K562 (cell line): Measurements from ENCODE around the gene POLK. TPM values are rescaled to one million over a fixed set of nuclear protein-coding genes. Genes with fewer than 3 reads are reported as not detected.
A peak's percentile ranks its signal among the peaks of the same experiment; 100 is the strongest.

Experiments
- BACH1 ChIP-seq: fragments of 200-800 bp; sonication (Bioruptor generic); IDR thresholded peaks from 2 replicates; pipeline ENCODE4 v1.6.1; 2016; ENCODE audit warnings: missing genetic modification characterization, missing compliant biosample characterization
- BHLHE40 ChIP-seq: IDR thresholded peaks from 2 replicates; pipeline ENCODE4 v1.6.1; 2011; ENCODE audit warnings: low read length, improper control_type of control experiment
- CLOCK ChIP-seq: fragments of 250-450 bp; sonication (Bioruptor Pico); IDR thresholded peaks from 2 replicates; pipeline ENCODE4 v1.4.0; 2020; ENCODE audit warnings: mild to moderate bottlenecking, moderate library complexity, borderline replicate concordance
- HDAC3 ChIP-seq: fragments of 450-650 bp; IDR thresholded peaks from 2 replicates; pipeline ENCODE4 v1.6.1; 2018; ENCODE audit warnings: borderline replicate concordance, mild to moderate bottlenecking, moderate library complexity; ENCODE audit not compliant: partially characterized antibody
- JUN ChIP-seq, 2 experiments: sonication (generic) in 1 of 2; formaldehyde crosslinking in 1 of 2; IDR thresholded peaks; 2 replicates each; pipeline versions ENCODE4 v1.6.1 to v1.8.0; 2012 to 2022; ENCODE audit warnings: borderline replicate concordance in 2 of 2, mild to moderate bottlenecking in 2 of 2, improper control_type of control experiment in 1 of 2, low read depth in 1 of 2, low read length in 1 of 2, missing genetic modification reagents in 1 of 2
- KDM1A ChIP-seq, 2 experiments: fragments of 450-650 bp; IDR thresholded peaks; 2 replicates each; pipeline ENCODE4 v1.6.1; 2016; ENCODE audit warnings: mild to moderate bottlenecking in 2 of 2
- KDM5B ChIP-seq: fragments of 200-600 bp; sonication (generic); IDR thresholded peaks from 2 replicates; pipeline ENCODE4 v1.6.1; 2012; ENCODE audit warnings: low read depth, mild to moderate bottlenecking, moderate library complexity, low read length, control low read depth, inconsistent platforms; ENCODE audit not compliant: insufficient replicate concordance
- MEIS2 ChIP-seq: fragments of 450-650 bp; IDR thresholded peaks from 2 replicates; pipeline ENCODE4 v1.6.1; 2014; ENCODE audit warnings: mild to moderate bottlenecking; ENCODE audit not compliant: partially characterized antibody
- NBN ChIP-seq: fragments of 450-650 bp; IDR thresholded peaks from 2 replicates; pipeline ENCODE4 v1.6.1; 2016; ENCODE audit warnings: low read depth, mild to moderate bottlenecking
- UBTF ChIP-seq, 2 experiments: IDR thresholded peaks; 2 replicates each; pipeline ENCODE4 v1.6.1; 2012; ENCODE audit warnings: improper control_type of control experiment in 2 of 2, low read depth in 2 of 2, low read length in 2 of 2, borderline replicate concordance in 1 of 2
- ZNF324 ChIP-seq: fragments of 250-450 bp; sonication (Bioruptor Pico); IDR thresholded peaks from 2 replicates; pipeline ENCODE4 v1.4.0; 2020; ENCODE audit warnings: mild to moderate bottlenecking
- polyA plus RNA-seq, 8 experiments: library from polyadenylated mRNA; depleted of rRNA in 4 of 8; stranded (reverse) in 5 of 8; unstranded in 3 of 8; fragments of >200 nt; fragmentation: Nextera tagmentation in 2 of 8; fragmentation: Illumina TruSeq in 1 of 8; extraction: Ambion mirVana in 2 of 8; extraction: Trizol in 1 of 8; gene quantifications; 2 replicates each; pipeline versions ENCODE4 v1.2.1 to v1.2.3, GENCODE V29; 2011 to 2014; ENCODE audit warnings: inconsistent platforms in 1 of 8, missing spikeins in 1 of 8
- total RNA-seq, 7 experiments: library from RNA; depleted of rRNA in 6 of 7; stranded (reverse); fragments of >200 nt in 6 of 7; fragmentation: Illumina TruSeq in 2 of 7; extraction: Trizol in 2 of 7; gene quantifications; 2 replicates each; pipeline versions ENCODE4 v1.2.1 to v1.2.3, GENCODE V29; 2011 to 2021; ENCODE audit warnings: low replicate concordance in 1 of 7
- TF ChIP-seq, protein P1 (sequence below): sonication (generic); IDR thresholded peaks from 2 replicates; pipeline ENCODE4 v1.6.1; 2016
- TF ChIP-seq, protein P2 (sequence below): fragments of 450-650 bp; IDR thresholded peaks from 2 replicates; pipeline ENCODE4 v1.6.1; 2016

POLK gene
- total and polyA plus RNA-seq, 9 of the 15 experiments (the other 6 are each of a cell fraction or from before 2014, with no cell fraction given): 6.1 to 31.6 (median 16.5) TPM

DNA sequence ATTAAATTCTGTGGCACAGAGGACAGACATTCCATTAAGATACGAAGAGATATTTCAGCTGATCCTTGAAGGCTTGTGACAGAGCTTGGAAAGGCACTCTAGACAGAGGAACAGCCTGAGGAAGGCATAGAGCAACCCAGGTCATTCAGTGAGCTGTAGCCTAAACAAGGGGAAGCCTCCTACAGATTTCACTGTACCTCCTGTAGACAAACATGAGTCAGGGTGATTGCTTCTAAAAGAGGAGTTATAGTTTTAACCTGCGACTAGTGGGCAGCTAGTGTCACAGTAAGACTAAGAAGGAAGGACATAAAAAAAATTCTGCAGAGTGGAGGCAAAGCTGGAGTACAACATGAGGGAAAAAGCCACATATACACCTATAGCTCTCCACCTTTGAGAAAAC lies 56.0 kb downstream of the POLK start (continued):
- 0 out of 4 replicates have a peak, but pooled peaks of 1 of the 2 experiments have one; percentile 45 for TF ChIP-seq UBTF (IDR thresholded peaks at IDR 0.05; ENCODE audit: borderline replicate concordance in 1 of 2, low read depth in 2 of 2, low read length in 2 of 2)
- TF ChIP-seq CLOCK (CRISPR knock-in tag): no peak
- TF ChIP-seq, protein P1, sequence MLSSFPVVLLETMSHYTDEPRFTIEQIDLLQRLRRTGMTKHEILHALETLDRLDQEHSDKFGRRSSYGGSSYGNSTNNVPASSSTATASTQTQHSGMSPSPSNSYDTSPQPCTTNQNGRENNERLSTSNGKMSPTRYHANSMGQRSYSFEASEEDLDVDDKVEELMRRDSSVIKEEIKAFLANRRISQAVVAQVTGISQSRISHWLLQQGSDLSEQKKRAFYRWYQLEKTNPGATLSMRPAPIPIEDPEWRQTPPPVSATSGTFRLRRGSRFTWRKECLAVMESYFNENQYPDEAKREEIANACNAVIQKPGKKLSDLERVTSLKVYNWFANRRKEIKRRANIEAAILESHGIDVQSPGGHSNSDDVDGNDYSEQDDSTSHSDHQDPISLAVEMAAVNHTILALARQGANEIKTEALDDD: peak; percentile 96
- TF ChIP-seq, protein P2, sequence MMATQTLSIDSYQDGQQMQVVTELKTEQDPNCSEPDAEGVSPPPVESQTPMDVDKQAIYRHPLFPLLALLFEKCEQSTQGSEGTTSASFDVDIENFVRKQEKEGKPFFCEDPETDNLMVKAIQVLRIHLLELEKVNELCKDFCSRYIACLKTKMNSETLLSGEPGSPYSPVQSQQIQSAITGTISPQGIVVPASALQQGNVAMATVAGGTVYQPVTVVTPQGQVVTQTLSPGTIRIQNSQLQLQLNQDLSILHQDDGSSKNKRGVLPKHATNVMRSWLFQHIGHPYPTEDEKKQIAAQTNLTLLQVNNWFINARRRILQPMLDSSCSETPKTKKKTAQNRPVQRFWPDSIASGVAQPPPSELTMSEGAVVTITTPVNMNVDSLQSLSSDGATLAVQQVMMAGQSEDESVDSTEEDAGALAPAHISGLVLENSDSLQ: peak; percentile 9; the same call in 1 of the 2 replicates
- peak; percentile 13; the same call in 1 of the 2 replicates for TF ChIP-seq BHLHE40
- 0 out of 2 replicates have a peak, but pooled peaks have one; percentile 34 for TF ChIP-seq BACH1 (tag)
- peak; percentile 25 for TF ChIP-seq MEIS2
- peak; percentile 30; the same call in 1 of the 2 replicates for TF ChIP-seq NBN
- TF ChIP-seq ZNF324 (CRISPR knock-in tag): no peak
- peak; percentile 31 for TF ChIP-seq HDAC3
- TF ChIP-seq KDM1A (IDR thresholded peaks at IDR 0.05): peak in 1 of 2 experiments; percentile 56; a peak in 3 of 4 replicates
- TF ChIP-seq KDM5B: no peak
- TF ChIP-seq JUN (IDR thresholded peaks at IDR 0.05; ENCODE audit: borderline replicate concordance, low read depth, low read length): peak; percentile 64; the same call in 1 of the 2 replicates
- TF ChIP-seq JUN (CRISPR knock-in tag; IDR thresholded peaks at IDR 0.05; ENCODE audit: borderline replicate concordance): no peak
